ENCODE measurements around the gene HYKK.

- TF ChIP-seq CTCF (IDR thresholded peaks at IDR 0.05) (no peak), POLR2A (IDR thresholded peaks at IDR 0.05) (no peak)
Observed at GRCh38 chr15:78570710-78571109, 63.3 kb downstream of the HYKK start.

All from heart left ventricle (tissue), 13 donors.